RWPE1 (cell line): ENCODE results near the gene VAMP5.

Source experiments
- CTCF ChIA-PET: fragments of 350-600 bp; sonication (Branson Sonifier 250); formaldehyde crosslinking; extraction: SDS; loops from one replicate; lab custom pipeline; 2021; lab: Yijun Ruan, JAX
- POLR2A ChIA-PET: fragments of 400-600 bp; formaldehyde crosslinking; extraction: SDS; loops from one replicate; lab custom pipeline; 2020; ENCODE audit warnings: antibody characterized with exemption; ENCODE audit not compliant: low non-redundant PET; lab: Yijun Ruan, JAX
- DNase-seq: peaks from one replicate; pipeline ENCODE4 v3.0.0; 2012; ENCODE audit warnings: low spot score
- H3K27ac ChIP-seq: fragments of 450-650 bp; 2 replicates; pipeline ENCODE4 v1.5.1; 2017
- TF ChIP-seq, protein P1 (sequence below): fragments of 450-650 bp; conservative IDR thresholded peaks from 2 replicates; pipeline ENCODE4 v1.5.1; 2017; ENCODE audit warnings: low read depth, mild to moderate bottlenecking

The VAMP5 gene

GRCh38 chr2:85545780-85546240 lies 38.4 kb upstream of the VAMP5 start:
- POLR2A ChIA-PET: interaction anchor here (0.7 to 0.8 kb wide), 2 partner anchors 9 to 125 kb away, joined by 3 read pairs; no protein-coding TSS in a partner anchor
- CTCF ChIA-PET: interaction anchor here (0.6 to 1.5 kb wide), 5 partner anchors 44 to 133 kb away, joined by 3 to 7 read pairs (median 3); no protein-coding TSS in a partner anchor
- H3K27ac ChIP-seq: peak overlapping the region; percentile 87
- TF ChIP-seq, protein P1, sequence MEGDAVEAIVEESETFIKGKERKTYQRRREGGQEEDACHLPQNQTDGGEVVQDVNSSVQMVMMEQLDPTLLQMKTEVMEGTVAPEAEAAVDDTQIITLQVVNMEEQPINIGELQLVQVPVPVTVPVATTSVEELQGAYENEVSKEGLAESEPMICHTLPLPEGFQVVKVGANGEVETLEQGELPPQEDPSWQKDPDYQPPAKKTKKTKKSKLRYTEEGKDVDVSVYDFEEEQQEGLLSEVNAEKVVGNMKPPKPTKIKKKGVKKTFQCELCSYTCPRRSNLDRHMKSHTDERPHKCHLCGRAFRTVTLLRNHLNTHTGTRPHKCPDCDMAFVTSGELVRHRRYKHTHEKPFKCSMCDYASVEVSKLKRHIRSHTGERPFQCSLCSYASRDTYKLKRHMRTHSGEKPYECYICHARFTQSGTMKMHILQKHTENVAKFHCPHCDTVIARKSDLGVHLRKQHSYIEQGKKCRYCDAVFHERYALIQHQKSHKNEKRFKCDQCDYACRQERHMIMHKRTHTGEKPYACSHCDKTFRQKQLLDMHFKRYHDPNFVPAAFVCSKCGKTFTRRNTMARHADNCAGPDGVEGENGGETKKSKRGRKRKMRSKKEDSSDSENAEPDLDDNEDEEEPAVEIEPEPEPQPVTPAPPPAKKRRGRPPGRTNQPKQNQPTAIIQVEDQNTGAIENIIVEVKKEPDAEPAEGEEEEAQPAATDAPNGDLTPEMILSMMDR: no peak
- no peak for DNase-seq

DNA sequence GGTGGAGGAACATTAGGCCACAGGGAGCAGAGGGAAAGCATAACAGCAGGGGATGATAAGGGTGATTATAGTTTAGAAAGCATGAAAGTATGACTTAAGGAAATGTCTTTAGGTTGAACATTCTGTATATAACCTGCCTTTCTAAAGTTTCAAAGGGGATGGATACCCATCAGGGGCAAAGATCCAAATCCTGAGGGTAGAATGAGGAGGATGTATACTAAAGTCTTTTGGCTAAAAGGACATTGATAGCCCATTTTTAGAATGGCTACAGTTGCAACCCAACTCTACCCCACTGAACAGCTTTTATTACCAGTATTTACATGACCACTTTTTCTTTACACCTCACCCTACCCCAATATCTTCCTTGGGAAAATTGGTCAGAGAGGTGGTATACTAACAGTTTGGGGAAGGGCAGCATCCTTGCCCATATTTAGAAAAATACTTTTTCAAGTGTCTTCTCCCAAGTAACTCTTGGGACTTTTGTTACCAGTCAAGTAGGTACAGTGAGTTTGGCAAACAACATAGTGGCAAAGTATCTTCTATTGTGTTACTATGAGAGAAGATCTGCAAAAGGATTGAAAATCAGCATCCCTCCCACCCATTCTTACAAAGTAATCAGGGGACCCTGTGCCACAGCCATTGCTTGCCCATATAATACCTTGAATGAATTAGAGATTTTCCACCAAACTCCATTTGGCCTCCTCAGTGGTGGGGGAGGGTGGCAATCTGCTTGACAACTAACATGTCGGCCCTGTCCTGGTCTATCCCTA lies 37.0 kb upstream of the VAMP5 start:
- ChIA-PET CTCF (no interaction called here), POLR2A (no interaction called here)
- DNase-seq: no peak
- H3K27ac ChIP-seq: peak overlapping the region; percentile 60
- TF ChIP-seq, protein P1: no peak

- ChIA-PET CTCF (interaction anchor here (0.6 kb wide), 1 partner anchor 79 kb away, joined by 3 read pairs; no protein-coding TSS in a partner anchor), POLR2A (no interaction called here)
- no peak for DNase-seq
- H3K27ac ChIP-seq: peak overlapping the region; percentile 60
- TF ChIP-seq, protein P1: no peak
These were observed 36.2 kb upstream of the VAMP5 start for GRCh38 chr2:85547859-85548607.

DNA sequence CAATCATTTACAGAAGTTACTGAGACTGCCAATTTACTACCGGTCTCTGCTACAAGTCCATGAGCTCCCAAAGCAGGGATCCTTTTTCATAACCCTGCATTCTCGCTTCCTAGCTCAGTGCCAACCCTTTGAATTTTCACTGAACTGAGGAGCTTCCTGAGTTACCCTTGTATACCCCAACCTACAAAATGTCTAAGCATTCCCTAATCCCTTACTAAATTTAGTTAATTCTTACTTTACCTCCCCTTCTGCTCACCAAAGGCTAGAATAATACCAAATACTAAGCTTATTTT lies 35.7 kb upstream of the VAMP5 start:
- DNase-seq: no peak

GRCh38 chr2:85549095-85549494 lies 35.1 kb upstream of the VAMP5 start:
- TF ChIP-seq, protein P1: no peak
- H3K27ac ChIP-seq: peak overlapping the region; percentile 55
- POLR2A ChIA-PET: interaction anchor here (0.6 kb wide), 1 partner anchor 78 kb away, joined by 4 read pairs; no protein-coding TSS in a partner anchor
- CTCF ChIA-PET: interaction anchor here (0.6 kb wide), 1 partner anchor 138 kb away, joined by 4 read pairs; no protein-coding TSS in a partner anchor
- DNase-seq: no peak

More for the DNA sequence above, 35.7 kb upstream of the VAMP5 start:
- H3K27ac ChIP-seq: no peak overlapping the region
- POLR2A ChIA-PET: no interaction called here
- TF ChIP-seq, protein P1: no peak
- CTCF ChIA-PET: interaction anchor here (0.6 kb wide), 2 partner anchors 80 to 138 kb away, joined by 3 to 4 read pairs; no protein-coding TSS in a partner anchor

GRCh38 chr2:85549826-85550225 lies 34.4 kb upstream of the VAMP5 start:
- ChIA-PET CTCF (interaction anchor here (3.3 kb wide), 1 partner anchor 130 kb away, joined by 40 read pairs; no protein-coding TSS in a partner anchor), POLR2A (interaction anchor here (0.6 kb wide), 1 partner anchor 79 kb away, joined by 4 read pairs; no protein-coding TSS in a partner anchor)
- no peak for DNase-seq
- TF ChIP-seq, protein P1: no peak
- H3K27ac ChIP-seq: peak overlapping the region; percentile 55; the same call in 1 of the 2 replicates
